Gastrocnemius medialis (tissue), 4 donors: ENCODE results near the gene SYNPR. TPM values are rescaled to one million over a fixed set of nuclear protein-coding genes. Genes with fewer than 3 reads are reported as not detected.

Experiments used
- ATAC-seq, 2 donors: fragments of 150-250 bp; one replicate each; pipeline ENCODE4 v1.9.1; 2016
- DNase-seq, 2 donors: peaks; one replicate each; pipeline ENCODE4 v3.0.0-alpha.2; 2019
- H3K27ac ChIP-seq, 4 donors: fragments of 200-600 bp; sonication (generic); 1 replicate in 1 of 4; 2 replicates in 3 of 4; pipeline ENCODE4 v1.5.1; 2016 to 2018; ENCODE audit warnings: mild to moderate bottlenecking in 2 of 4, moderate library complexity in 1 of 4
- H3K27me3 ChIP-seq, 3 donors: fragments of 200-600 bp; sonication (generic) in 2 of 3; 1 replicate in 1 of 3; 2 replicates in 2 of 3; pipeline versions ENCODE4 v1.5.1 to v1.6.0; 2016 to 2019; ENCODE audit warnings: mild to moderate bottlenecking in 1 of 3, moderate library complexity in 1 of 3
- H3K36me3 ChIP-seq, 2 donors: fragments of 200-600 bp; sonication (generic) in 1 of 2; one replicate each; pipeline ENCODE4 v1.5.1; 2017 to 2018
- H3K4me1 ChIP-seq, 2 donors: fragments of 200-600 bp; sonication (generic) in 1 of 2; one replicate each; pipeline ENCODE4 v1.5.1; 2016 to 2017; ENCODE audit warnings: mild to moderate bottlenecking in 2 of 2
- H3K4me3 ChIP-seq, 4 donors: fragments of 200-600 bp; sonication (generic) in 3 of 4; 1 replicate in 1 of 4; 2 replicates in 3 of 4; pipeline ENCODE4 v1.5.1; 2016 to 2019; ENCODE audit warnings: mild to moderate bottlenecking in 2 of 4
- H3K9me3 ChIP-seq, 3 donors: fragments of 200-600 bp; sonication (generic) in 2 of 3; 1 replicate in 1 of 3; 2 replicates in 2 of 3; pipeline ENCODE4 v1.5.1; 2016 to 2019
- CTCF ChIP-seq, 5 experiments: fragments of 450-650 bp in 3 of 5; fragments of 200-600 bp in 2 of 5; sonication (generic) in 2 of 5; IDR thresholded peaks in 4 of 5; conservative IDR thresholded peaks in 1 of 5; 1 replicate in 4 of 5; 2 replicates in 1 of 5; pipeline ENCODE4 v1.5.1; 2016 to 2019; ENCODE audit warnings: antibody characterized with exemption in 5 of 5, mild to moderate bottlenecking in 3 of 5, moderate library complexity in 3 of 5
- POLR2A ChIP-seq, 2 donors: fragments of 450-650 bp; IDR thresholded peaks; one replicate each; pipeline ENCODE4 v1.6.1; 2017; ENCODE audit warnings: antibody characterized with exemption in 2 of 2, mild to moderate bottlenecking in 2 of 2, moderate library complexity in 2 of 2
- in situ Hi-C, 4 donors: fragments of 200-750 bp; cut with MboI; loops; one replicate each; pipeline versions ENCODE4 v1.15.0 to v1.8.0; 2017; ENCODE audit warnings: low sequenced_read_pairs in 4 of 4
- intact Hi-C: fragments of 100-400 bp; cut with DNase I; formaldehyde crosslinking; loops from one replicate; pipeline ENCODE4 v1.15.1; 2023; ENCODE audit warnings: low total_unique reads
- total RNA-seq, 4 donors: library from RNA; depleted of rRNA; stranded (reverse); fragments of >200 nt; gene quantifications; one replicate each; pipeline versions ENCODE4 v1.1.0 to v1.2.3, GENCODE V29; 2016

SYNPR gene
- total RNA-seq, 4 donors from 2014 or later, result not detected

- no peak for DNase-seq
- Histone ChIP-seq H3K36me3 (no peaks in the 10 kb centered on the region), H3K4me1 (no peaks in the 10 kb centered on the region), H3K27ac (no peak overlapping the region), H3K9me3 (no peaks in the 10 kb centered on the region), H3K4me3 (no peak overlapping the region), H3K27me3 (no peaks in the 10 kb centered on the region)
- ATAC-seq, result no peak
- no peak for TF ChIP-seq CTCF (IDR thresholded peaks at IDR 0.05 in 4 of 5, conservative IDR thresholded peaks at IDR 0.05 in 1 of 5)
- TF ChIP-seq POLR2A (IDR thresholded peaks at IDR 0.05), result no peak
- intact Hi-C loops, result no loop called here
- in situ Hi-C loops, result no loop called here
Observed at GRCh38 chr3:63338351-63338750, 60.2 kb downstream of the SYNPR start.

- H3K27me3 ChIP-seq, result no peaks in the 10 kb centered on the region
- DNase-seq, result peak; percentile 19 to 28
- ATAC-seq, result peak in 1 of 2 donors; percentile 30
- no peaks in the 10 kb centered on the region for H3K4me1 ChIP-seq
- intact Hi-C loops, result no loop called here
- H3K27ac ChIP-seq, result no peak overlapping the region
- H3K36me3 ChIP-seq, result no peaks in the 10 kb centered on the region
- H3K4me3 ChIP-seq, result no peak overlapping the region
- TF ChIP-seq CTCF (IDR thresholded peaks at IDR 0.05 in 4 of 5, conservative IDR thresholded peaks at IDR 0.05 in 1 of 5), result no peak
- no peak for TF ChIP-seq POLR2A (IDR thresholded peaks at IDR 0.05)
- no peaks in the 10 kb centered on the region for H3K9me3 ChIP-seq
- in situ Hi-C loops, result no loop called here
Observed at GRCh38 chr3:63343674-63344073, 65.6 kb downstream of the SYNPR start.

- TF ChIP-seq CTCF (IDR thresholded peaks at IDR 0.05 in 4 of 5, conservative IDR thresholded peaks at IDR 0.05 in 1 of 5), result no peak
- TF ChIP-seq POLR2A (IDR thresholded peaks at IDR 0.05), result no peak
- H3K36me3 ChIP-seq, result no peaks in the 10 kb centered on the region
- no peak overlapping the region for H3K27ac ChIP-seq
- H3K9me3 ChIP-seq, result no peaks in the 10 kb centered on the region
- peaks cover 0 to 6% (median 4%) of the 10 kb centered on the region in 3 donors for H3K27me3 ChIP-seq
- in situ Hi-C loops, result no loop called here
- intact Hi-C loops, result no loop called here
- ATAC-seq (no peak), DNase-seq (no peak)
- no peak overlapping the region for H3K4me3 ChIP-seq
- no peaks in the 10 kb centered on the region for H3K4me1 ChIP-seq
Observed at GRCh38 chr3:63344661-63345060, 66.6 kb downstream of the SYNPR start.

GRCh38 chr3:63349583-63350573 is 71.8 kb downstream of the SYNPR start:
- H3K4me1 ChIP-seq, result no peaks in the 10 kb centered on the region
- H3K9me3 ChIP-seq, result no peaks in the 10 kb centered on the region
- intact Hi-C loops, result no loop called here
- no peak overlapping the region for H3K27ac ChIP-seq
- ATAC-seq (no peak), DNase-seq (no peak)
- peak in 3 of 5 experiments; percentile 17 to 56 (median 53) for TF ChIP-seq CTCF (IDR thresholded peaks at IDR 0.05 in 4 of 5, conservative IDR thresholded peaks at IDR 0.05 in 1 of 5)
- TF ChIP-seq POLR2A (IDR thresholded peaks at IDR 0.05), result no peak
- in situ Hi-C loops, result loop anchor here (5.0 to 10.0 kb wide), 2 partner anchors 465 to 467 kb away; partner anchors contain the start of gene C3orf49 (in 4 of the 4)
- H3K27me3 ChIP-seq, result peaks cover 0 to 11% (median 6%) of the 10 kb centered on the region in 3 donors
- no peaks in the 10 kb centered on the region for H3K36me3 ChIP-seq
- H3K4me3 ChIP-seq, result no peak overlapping the region
